WTC11 (cell line): ENCODE measurements around the gene F8.

ENCODE experiments used
- ARID4B ChIP-seq: sonication (generic); formaldehyde crosslinking; IDR thresholded peaks from 2 replicates; pipeline ENCODE4 v1.8.0; 2023; ENCODE audit warnings: missing genetic modification reagents, mild to moderate bottlenecking, borderline replicate concordance
- CTCF ChIP-seq: fragments of 200-600 bp; IDR thresholded peaks from 2 replicates; pipeline ENCODE4 v1.8.0; 2022; ENCODE audit warnings: antibody characterized with exemption
- IRF2 ChIP-seq: sonication (generic); formaldehyde crosslinking; IDR thresholded peaks from 2 replicates; pipeline ENCODE4 v1.8.0; 2022; ENCODE audit warnings: low read depth, missing genetic modification reagents, borderline replicate concordance
- JUN ChIP-seq: sonication (generic); formaldehyde crosslinking; IDR thresholded peaks from 2 replicates; pipeline ENCODE4 v1.8.0; 2023; ENCODE audit warnings: mild to moderate bottlenecking, missing genetic modification reagents
- TCF7 ChIP-seq: sonication (generic); formaldehyde crosslinking; IDR thresholded peaks from 2 replicates; pipeline ENCODE4 v1.8.0; 2022; ENCODE audit warnings: mild to moderate bottlenecking, low read depth, missing genetic modification reagents, moderate library complexity
- ZBTB21 ChIP-seq: sonication (generic); formaldehyde crosslinking; IDR thresholded peaks from 2 replicates; pipeline ENCODE4 v1.8.1; 2023; ENCODE audit warnings: mild to moderate bottlenecking, missing genetic modification reagents, borderline replicate concordance
- ZMAT4 ChIP-seq: fragments of 250-450 bp; sonication (Bioruptor Pico); IDR thresholded peaks from 2 replicates; pipeline ENCODE4 v1.9.0; 2021; ENCODE audit warnings: mild to moderate bottlenecking
- ZNF263 ChIP-seq: sonication (generic); formaldehyde crosslinking; IDR thresholded peaks from 2 replicates; pipeline ENCODE4 v1.8.1; 2022; ENCODE audit warnings: low read depth, mild to moderate bottlenecking, moderate library complexity, missing genetic modification reagents

DNA sequence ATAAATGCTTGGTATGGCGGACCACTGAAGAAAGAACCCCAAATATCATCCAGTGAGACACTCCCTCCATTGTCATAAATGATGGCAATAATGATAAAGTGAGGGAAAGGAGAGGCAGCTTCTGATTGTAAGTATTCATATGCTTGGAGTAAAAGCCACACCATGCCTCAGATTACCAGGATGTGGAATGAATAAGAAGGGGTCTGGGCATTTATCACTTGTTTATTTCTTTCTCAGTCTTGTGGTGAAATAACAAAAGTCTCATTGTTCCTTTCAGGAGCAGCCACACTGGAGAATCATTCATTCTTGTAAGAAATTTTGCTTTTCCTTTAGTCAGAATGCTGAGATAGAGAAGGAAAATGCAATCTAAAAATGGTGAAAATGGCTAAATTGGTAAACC lies 21.7 kb downstream of the F8 start:
- TF ChIP-seq CTCF (no peak), ZMAT4 (CRISPR knock-in tag) (no peak), JUN (CRISPR knock-in tag) (no peak), ARID4B (no peak), TCF7 (CRISPR knock-in tag) (no peak), ZNF263 (CRISPR knock-in tag) (no peak), IRF2 (no peak), ZBTB21 (CRISPR knock-in tag) (no peak)
